Measurements from ENCODE around the gene COLEC12.
A peak's percentile ranks its signal among the peaks of the same experiment; 100 is the strongest.

Gene COLEC12

DNA sequence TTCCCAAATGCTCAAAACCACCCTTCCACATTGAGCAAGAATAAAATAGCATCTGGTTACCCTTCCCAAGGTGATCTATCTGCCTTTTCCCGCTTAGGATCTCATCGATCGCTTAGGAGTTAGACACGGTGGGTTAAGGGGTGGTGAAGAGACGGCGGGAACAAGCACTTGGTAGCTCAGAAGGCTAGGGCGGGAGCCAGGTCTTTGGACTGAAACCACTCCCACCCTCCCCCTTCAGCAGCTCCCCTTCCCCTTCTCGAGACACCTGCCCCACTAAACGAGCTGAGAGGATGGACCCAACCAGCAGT is 233.2 kb downstream of the COLEC12 start:
- peak; percentile 2 for DNase-seq

More for the DNA sequence above, 233.2 kb downstream of the COLEC12 start:
- TF ChIP-seq, protein P1, sequence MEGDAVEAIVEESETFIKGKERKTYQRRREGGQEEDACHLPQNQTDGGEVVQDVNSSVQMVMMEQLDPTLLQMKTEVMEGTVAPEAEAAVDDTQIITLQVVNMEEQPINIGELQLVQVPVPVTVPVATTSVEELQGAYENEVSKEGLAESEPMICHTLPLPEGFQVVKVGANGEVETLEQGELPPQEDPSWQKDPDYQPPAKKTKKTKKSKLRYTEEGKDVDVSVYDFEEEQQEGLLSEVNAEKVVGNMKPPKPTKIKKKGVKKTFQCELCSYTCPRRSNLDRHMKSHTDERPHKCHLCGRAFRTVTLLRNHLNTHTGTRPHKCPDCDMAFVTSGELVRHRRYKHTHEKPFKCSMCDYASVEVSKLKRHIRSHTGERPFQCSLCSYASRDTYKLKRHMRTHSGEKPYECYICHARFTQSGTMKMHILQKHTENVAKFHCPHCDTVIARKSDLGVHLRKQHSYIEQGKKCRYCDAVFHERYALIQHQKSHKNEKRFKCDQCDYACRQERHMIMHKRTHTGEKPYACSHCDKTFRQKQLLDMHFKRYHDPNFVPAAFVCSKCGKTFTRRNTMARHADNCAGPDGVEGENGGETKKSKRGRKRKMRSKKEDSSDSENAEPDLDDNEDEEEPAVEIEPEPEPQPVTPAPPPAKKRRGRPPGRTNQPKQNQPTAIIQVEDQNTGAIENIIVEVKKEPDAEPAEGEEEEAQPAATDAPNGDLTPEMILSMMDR (IDR thresholded peaks at IDR 0.05; ENCODE audit: low read depth, low read length, missing control alignments): no peak
- in situ Hi-C loops (cut with HindIII; ENCODE audit: low pct_ligation_motif_present, low sequenced_read_pairs): no loop called here
- Histone ChIP-seq H3K27ac (peak overlapping the region; percentile 97), H3K36me3 (replicated peaks) (peaks cover 5% of the 10 kb centered on the region), H3K27me3 (replicated peaks) (no peaks in the 10 kb centered on the region), H3K4me3 (ENCODE audit: low read depth, low read length) (peak overlapping the region; percentile 94)
